HepG2 (cell line): ENCODE measurements around the gene PPP4R2. TPM values are rescaled to one million over a fixed set of nuclear protein-coding genes. Genes with fewer than 3 reads are reported as not detected.

ENCODE experiments used
- ATAC-seq: fragments of 200-7000 bp; cut with Tn5 transposase; 3 replicates; pipeline ENCODE4 v1.9.1; 2020; ENCODE audit warnings: mild to moderate bottlenecking, moderate library complexity
- BruUV-seq: library from RNA; stranded (reverse); fragments of 400-500 nt; replicated peaks from 2 replicates; lab custom pipeline; 2021; lab: Mats Ljungman, UMichigan
- CTCF ChIA-PET: fragments of 300-600 bp; formaldehyde crosslinking; extraction: SDS; loops from one replicate; lab custom pipeline; 2021; ENCODE audit warnings: low total read pairs, inconsistent platforms, low intra/inter-chr PET ratio; lab: Yijun Ruan, JAX
- POLR2A ChIA-PET: fragments of 350-600 bp; sonication (Branson Sonifier 250); formaldehyde crosslinking; loops from one replicate; lab custom pipeline; 2020; ENCODE audit warnings: antibody characterized with exemption, inconsistent platforms; lab: Yijun Ruan, JAX
- DNase-seq: peaks from one replicate; pipeline ENCODE4 v3.0.0-alpha.2; 2015; ENCODE audit warnings: low spot score
- FAIRE-seq: peaks from 3 replicates; lab custom pipeline; 2011; peaks lifted over from hg19 to GRCh38; lab: Jason Lieb, UNC
- H2AFZ ChIP-seq: one replicate; pipeline ENCODE4 v1.6.1; 2011; ENCODE audit warnings: low read length, inconsistent platforms
- H3K27ac ChIP-seq: fragments of 300-600 bp; 3 replicates; pipeline ENCODE4 v1.8.0; 2011; ENCODE audit warnings: mixed run types, mild to moderate bottlenecking, mixed read lengths, low read length, inconsistent platforms; ENCODE audit not compliant: insufficient read depth; ENCODE audit errors: extremely low read length
- H3K27me3 ChIP-seq, 2 experiments: fragments of 200-600 bp in 1 of 2; 2 replicates in 1 of 2; 3 replicates in 1 of 2; pipeline versions ENCODE4 v1.6.0 to v1.8.0; 2011; ENCODE audit warnings: low read length in 2 of 2, mild to moderate bottlenecking in 2 of 2, moderate library complexity in 2 of 2, inconsistent platforms in 1 of 2; ENCODE audit not compliant: insufficient read depth in 2 of 2, control insufficient read depth in 1 of 2
- H3K36me3 ChIP-seq, 2 experiments: fragments of 200-600 bp in 1 of 2; replicated peaks in 1 of 2; 2 replicates in 1 of 2; 3 replicates in 1 of 2; pipeline versions ENCODE4 v1.5.1 to v1.8.0; 2011; ENCODE audit warnings: low read length in 2 of 2, inconsistent platforms in 1 of 2; ENCODE audit not compliant: insufficient read depth in 2 of 2, control insufficient read depth in 1 of 2
- H3K4me1 ChIP-seq: 2 replicates; pipeline ENCODE4 v1.5.1; 2012; ENCODE audit warnings: low read length, inconsistent platforms; ENCODE audit not compliant: insufficient read depth
- H3K4me2 ChIP-seq: 2 replicates; pipeline ENCODE4 v1.6.0; 2011; ENCODE audit warnings: low read depth, low read length, inconsistent platforms
- H3K4me3 ChIP-seq, 3 experiments: fragments of 200-600 bp in 1 of 3; sonication (generic), shearing (Covaris generic) in 1 of 3; replicated peaks in 1 of 3; 2 replicates each; pipeline ENCODE4 v1.5.1; 2011 to 2016; ENCODE audit warnings: low read length in 3 of 3, inconsistent platforms in 2 of 3, low read depth in 2 of 3, mild to moderate bottlenecking in 2 of 3, control low read depth in 1 of 3, mixed read lengths in 1 of 3; ENCODE audit not compliant: insufficient read depth in 1 of 3
- H3K79me2 ChIP-seq: one replicate; pipeline ENCODE4 v1.6.1; 2011; ENCODE audit warnings: low read length, inconsistent platforms; ENCODE audit not compliant: insufficient read depth
- H3K9ac ChIP-seq: 2 replicates; pipeline ENCODE4 v1.6.0; 2011; ENCODE audit warnings: mild to moderate bottlenecking, low read depth, low read length, inconsistent platforms; ENCODE audit not compliant: insufficient read depth
- H3K9me3 ChIP-seq: 2 replicates; pipeline ENCODE4 v1.5.1; 2012; ENCODE audit warnings: mild to moderate bottlenecking, low read length
- H4K20me1 ChIP-seq: 2 replicates; pipeline ENCODE4 v1.6.0; 2011; ENCODE audit warnings: inconsistent platforms, mild to moderate bottlenecking, low read length, moderate library complexity; ENCODE audit not compliant: insufficient read depth
- AKAP8 ChIP-seq: sonication (generic); formaldehyde crosslinking; IDR thresholded peaks from 2 replicates; pipeline ENCODE4 v1.5.1; 2020; ENCODE audit warnings: mild to moderate bottlenecking, missing genetic modification reagents
- ARNT ChIP-seq: fragments of 450-650 bp; IDR thresholded peaks from 2 replicates; pipeline ENCODE4 v1.6.1; 2017
- CBX1 ChIP-seq: IDR thresholded peaks from one replicate; pipeline ENCODE4 v1.6.1; 2016; ENCODE audit warnings: antibody characterized with exemption, low read depth
- GABPB1 ChIP-seq: IDR thresholded peaks from 2 replicates; pipeline ENCODE4 v1.6.1; 2016; ENCODE audit warnings: mild to moderate bottlenecking, missing genetic modification reagents, moderate library complexity, missing compliant biosample characterization
- IRX3 ChIP-seq: sonication (generic); formaldehyde crosslinking; IDR thresholded peaks from 2 replicates; pipeline ENCODE4 v1.8.1; 2023; ENCODE audit warnings: mild to moderate bottlenecking, low read depth, missing genetic modification reagents, borderline replicate concordance
- KIAA2018 ChIP-seq: sonication (generic); formaldehyde crosslinking; IDR thresholded peaks from 2 replicates; pipeline ENCODE4 v1.5.0; 2020; ENCODE audit warnings: mild to moderate bottlenecking, missing genetic modification reagents, borderline replicate concordance
- MIXL1 ChIP-seq: IDR thresholded peaks from 2 replicates; pipeline ENCODE4 v1.6.1; 2016
- PHF21A ChIP-seq: sonication (generic); formaldehyde crosslinking; IDR thresholded peaks from 2 replicates; pipeline ENCODE4 v1.5.0; 2020; ENCODE audit warnings: mild to moderate bottlenecking, missing genetic modification reagents
- RFXAP ChIP-seq: sonication (generic); formaldehyde crosslinking; IDR thresholded peaks from 2 replicates; pipeline ENCODE4 v1.4.0; 2020; ENCODE audit warnings: missing genetic modification reagents, borderline replicate concordance
- SMAD9 ChIP-seq: sonication (generic); formaldehyde crosslinking; IDR thresholded peaks from 2 replicates; pipeline ENCODE4 v1.5.1; 2020; ENCODE audit warnings: mild to moderate bottlenecking, missing genetic modification reagents
- TBL1XR1 ChIP-seq: fragments of 150-350 bp; IDR thresholded peaks from 2 replicates; pipeline ENCODE4 v1.6.1; 2014; ENCODE audit warnings: borderline replicate concordance, low read length; ENCODE audit not compliant: partially characterized antibody
- ZBTB44 ChIP-seq: sonication (generic); formaldehyde crosslinking; IDR thresholded peaks from 2 replicates; pipeline ENCODE4 v1.4.0; 2020; ENCODE audit warnings: missing genetic modification reagents
- ZKSCAN8 ChIP-seq: IDR thresholded peaks from 2 replicates; pipeline ENCODE4 v1.6.1; 2016; ENCODE audit warnings: borderline replicate concordance, missing genetic modification reagents, missing compliant biosample characterization
- ZNF124 ChIP-seq: sonication (generic); formaldehyde crosslinking; IDR thresholded peaks from 2 replicates; pipeline ENCODE4 v1.4.0; 2020; ENCODE audit warnings: missing genetic modification reagents
- ZNF605 ChIP-seq: sonication (generic); formaldehyde crosslinking; IDR thresholded peaks from 2 replicates; pipeline ENCODE4 v1.8.0; 2022; ENCODE audit warnings: mild to moderate bottlenecking, missing genetic modification reagents
- ZNF639 ChIP-seq: conservative IDR thresholded peaks from 2 replicates; pipeline ENCODE4 v1.6.1; 2018; ENCODE audit warnings: missing genetic modification reagents
- ZNF652 ChIP-seq: IDR thresholded peaks from 2 replicates; pipeline ENCODE4 v1.6.1; 2016; ENCODE audit warnings: low read depth, borderline replicate concordance
- WGBS: methylation state at CpG from one replicate; pipeline ENCODE4 v1.1.6; 2017; ENCODE audit warnings: low lambda C conversion rate; 5-methylcytosine and 5-hydroxymethylcytosine counted together
- in situ Hi-C: cut with HindIII; loops from 2 replicates; pipeline ENCODE4 v1.10.0; 2017; ENCODE audit warnings: low pct_unique_long_range_greater_than_20kb; ENCODE audit not compliant: extremely low pct_ligation_motif_present
- intact Hi-C: fragments of 100-400 bp; cut with micrococcal nuclease; formaldehyde crosslinking; loops from one replicate; pipeline ENCODE4 v1.10.0; 2022; ENCODE audit not compliant: unreplicated experiment
- polyA plus RNA-seq, 8 experiments: library from polyadenylated mRNA; depleted of rRNA in 3 of 8; stranded (reverse) in 7 of 8; unstranded in 1 of 8; fragments of >200 nt; fragmentation: Illumina TruSeq in 4 of 8; extraction: Trizol in 4 of 8; gene quantifications; 2 replicates each; pipeline versions ENCODE4 v1.2.1 to v1.2.3, GENCODE V29; 2011 to 2016; ENCODE audit warnings: low read depth in 4 of 8, missing spikeins in 1 of 8, mixed read lengths in 1 of 8; ENCODE audit not compliant: insufficient read depth in 1 of 8
- total RNA-seq, 5 experiments: library from RNA; depleted of rRNA; stranded (reverse); fragments of >200 nt; fragmentation: Illumina TruSeq; extraction: Trizol; gene quantifications; 2 replicates each; pipeline ENCODE4 v1.2.3, GENCODE V29; 2016; ENCODE audit warnings: low read depth in 1 of 5

The PPP4R2 gene
- total and polyA plus RNA-seq, 2 of the 13 experiments (the other 11 are each of a cell fraction or from before 2014, with no cell fraction given): 22.3 to 161 TPM

- no peaks in the 10 kb centered on the region for H3K79me2 ChIP-seq
- H3K4me1 ChIP-seq: no peaks in the 10 kb centered on the region
- no peak overlapping the region for H2AFZ ChIP-seq
- no peaks in the 10 kb centered on the region for H3K36me3 ChIP-seq
- H3K27me3 ChIP-seq: no peaks in the 10 kb centered on the region
- FAIRE-seq (no peak), ATAC-seq (no peak), DNase-seq (no peak)
- no peak overlapping the region for H3K4me3 ChIP-seq
- H3K27ac ChIP-seq: no peak overlapping the region
- intact Hi-C loops (no loop called here), in situ Hi-C loops (no loop called here)
- no peak overlapping the region for H3K9ac ChIP-seq
- H3K4me2 ChIP-seq: no peak overlapping the region
- ChIA-PET CTCF (no interaction called here), POLR2A (no interaction called here)
- H4K20me1 ChIP-seq: no peaks in the 10 kb centered on the region
- no peaks in the 10 kb centered on the region for H3K9me3 ChIP-seq
- 7% methylated on average over 1 of the region's 3 CpGs for WGBS
- BruUV-seq: no TSS peak
- TF ChIP-seq RFXAP (CRISPR knock-in tag) (no peak), ZNF639 (CRISPR knock-in tag) (no peak), ZNF605 (CRISPR knock-in tag) (no peak), ZBTB44 (CRISPR knock-in tag) (no peak), ZNF124 (CRISPR knock-in tag) (no peak), GABPB1 (CRISPR knock-in tag) (no peak), PHF21A (CRISPR knock-in tag) (no peak), IRX3 (CRISPR knock-in tag) (no peak), CBX1 (no peak), ZNF652 (CRISPR knock-in tag) (no peak), TBL1XR1 (no peak), SMAD9 (no peak), AKAP8 (CRISPR knock-in tag) (no peak), ARNT (no peak), KIAA2018 (CRISPR knock-in tag) (no peak), ZKSCAN8 (no peak), MIXL1 (CRISPR knock-in tag) (no peak)
These were observed 118.1 kb downstream of the PPP4R2 start for GRCh38 chr3:73114711-73115110.
